Measurements from ENCODE around the gene LTB4R.

The LTB4R gene

GRCh38 chr14:24279301-24280186 lies 31.8 kb upstream of the LTB4R start:
- DNase-seq = no peak

GRCh38 chr14:24280797-24281460 lies 30.4 kb upstream of the LTB4R start:
- DNase-seq = no peak

GRCh38 chr14:24281636-24282035 lies 29.7 kb upstream of the LTB4R start:
- no peak for DNase-seq

GRCh38 chr14:24282736-24283135 lies 28.6 kb upstream of the LTB4R start:
- no peak for DNase-seq

- DNase-seq = no peak
Measured at GRCh38 chr14:24283796-24284460, 27.4 kb upstream of the LTB4R start.

- no peak for DNase-seq
Measured at GRCh38 chr14:24284501-24285035, 26.7 kb upstream of the LTB4R start.

- DNase-seq = no peak
Measured at GRCh38 chr14:24285351-24285750, 26.0 kb upstream of the LTB4R start.

GRCh38 chr14:24286996-24287395 lies 24.3 kb upstream of the LTB4R start:
- DNase-seq = no peak

GRCh38 chr14:24289649-24290280 lies 21.5 kb upstream of the LTB4R start:
- no peak for DNase-seq

GRCh38 chr14:24290746-24291145 lies 20.6 kb upstream of the LTB4R start:
- no peak for DNase-seq

GRCh38 chr14:24291446-24292117 lies 19.7 kb upstream of the LTB4R start:
- no peak for DNase-seq

GRCh38 chr14:24292118-24292807 lies 19.0 kb upstream of the LTB4R start:
- DNase-seq = no peak

- no peak for DNase-seq
Measured at GRCh38 chr14:24293525-24293924, 17.8 kb upstream of the LTB4R start.

- DNase-seq = peak; percentile 56
Measured at GRCh38 chr14:24296341-24297157, 14.8 kb upstream of the LTB4R start.

GRCh38 chr14:24297190-24297964 lies 13.9 kb upstream of the LTB4R start:
- no peak for DNase-seq

- peak; percentile 55 for DNase-seq
Measured at GRCh38 chr14:24298892-24299254, 12.4 kb upstream of the LTB4R start.

GRCh38 chr14:24299255-24300191 lies 11.8 kb upstream of the LTB4R start, which contains the start of the genes DHRS1 and NOP9:
Gene DHRS1 (minus strand): TSS chr14:24299780. CDS start chr14:24299106, 674 bp downstream.
Gene NOP9 (plus strand): TSS chr14:24299850. CDS start chr14:24299955, 105 bp downstream.
- DNase-seq = peak; percentile 75

- no peak for DNase-seq
Measured at GRCh38 chr14:24300326-24300980, 10.8 kb upstream of the LTB4R start.

All from T1000 (cell line).